HCT116 (cell line): ENCODE measurements around the gene STH. TPM values are rescaled to one million over a fixed set of nuclear protein-coding genes. Genes with fewer than 3 reads are reported as not detected.

ENCODE experiments used
- ATAC-seq: fragments of 200-7000 bp; cut with Tn5 transposase; 2 replicates; pipeline ENCODE4 v1.9.1; 2020; ENCODE audit warnings: mild to moderate bottlenecking, moderate library complexity
- BruUV-seq: library from RNA; stranded (reverse); fragments of 400-500 nt; replicated peaks from 2 replicates; lab custom pipeline; 2021; lab: Mats Ljungman, UMichigan
- CTCF ChIA-PET: fragments of 300-600 bp; sonication (Branson Sonifier 250); formaldehyde crosslinking; loops from one replicate; lab custom pipeline; 2021; ENCODE audit warnings: antibody characterized with exemption; lab: Charles Lee
- POLR2A ChIA-PET: fragments of 300-600, 350-600 bp; sonication (Branson Sonifier 250); formaldehyde crosslinking; loops from one replicate; lab custom pipeline; 2021; ENCODE audit warnings: antibody characterized with exemption; lab: Charles Lee
- RAD21 ChIA-PET, 2 experiments: fragments of 300-600 bp; sonication (Branson Sonifier 250); formaldehyde crosslinking; loops; one replicate each; lab custom pipeline; 2023; ENCODE audit warnings: low total read pairs in 2 of 2; ENCODE audit not compliant: uncharacterized antibody in 2 of 2, unreplicated experiment in 2 of 2, low non-redundant PET in 1 of 2; lab: Charles Lee
- DNase-seq: peaks from one replicate; pipeline ENCODE4 v3.0.0-alpha.2; 2010; ENCODE audit warnings: low read depth, low spot score
- H2AFZ ChIP-seq: fragments of 200-600 bp; shearing (Covaris generic), sonication (generic); 2 replicates; pipeline ENCODE4 v1.6.1; 2017; ENCODE audit warnings: low read depth, mixed run types, mixed read lengths, antibody characterized with exemption, low read length; ENCODE audit not compliant: poor library complexity, severe bottlenecking
- H3K27ac ChIP-seq: 2 replicates; pipeline ENCODE4 v1.5.1; 2012; ENCODE audit warnings: low read depth, low read length
- H3K27me3 ChIP-seq: fragments of 200-600 bp; sonication (generic); 2 replicates; pipeline ENCODE4 v1.6.1; 2016; ENCODE audit warnings: mixed run types, low read length, mixed read lengths; ENCODE audit not compliant: insufficient read depth
- H3K36me3 ChIP-seq, 2 experiments: fragments of 200-500 bp in 1 of 2; fragments of 200-600 bp in 1 of 2; sonication (Bioruptor generic) in 1 of 2; sonication (generic) in 1 of 2; 2 replicates each; pipeline versions ENCODE4 v1.5.1 to v1.6.1; 2014 to 2016; ENCODE audit warnings: low read length in 2 of 2, inconsistent platforms in 1 of 2, mixed read lengths in 1 of 2, mixed run types in 1 of 2; ENCODE audit not compliant: insufficient read depth in 2 of 2, control insufficient read depth in 1 of 2
- H3K4me1 ChIP-seq, 2 experiments: fragments of 200-600 bp in 1 of 2; sonication (generic) in 1 of 2; 2 replicates each; pipeline versions ENCODE4 v1.5.1 to v1.6.1; 2012 to 2017; ENCODE audit warnings: low read length in 2 of 2, inconsistent platforms in 1 of 2, mild to moderate bottlenecking in 1 of 2, mixed read lengths in 1 of 2, mixed run types in 1 of 2, moderate library complexity in 1 of 2; ENCODE audit not compliant: insufficient read depth in 2 of 2, control insufficient read depth in 1 of 2
- H3K4me2 ChIP-seq: fragments of 200-600 bp; sonication (generic); 2 replicates; pipeline ENCODE4 v1.6.1; 2017; ENCODE audit warnings: mixed run types, low read length, mixed read lengths
- H3K4me3 ChIP-seq, 2 experiments: fragments of 200-600 bp in 1 of 2; sonication (generic) in 1 of 2; replicated peaks in 1 of 2; 2 replicates each; pipeline ENCODE4 v1.5.1; 2011 to 2016; ENCODE audit warnings: low read length in 2 of 2, control low read depth in 1 of 2, low read depth in 1 of 2, mild to moderate bottlenecking in 1 of 2, mixed read lengths in 1 of 2, mixed run types in 1 of 2
- H3K79me2 ChIP-seq: fragments of 200-600 bp; sonication (generic); 2 replicates; pipeline ENCODE4 v1.6.1; 2017; ENCODE audit warnings: mild to moderate bottlenecking, mixed run types, low read length, moderate library complexity, mixed read lengths; ENCODE audit not compliant: insufficient read depth
- H3K9ac ChIP-seq: fragments of 200-600 bp; sonication (generic); 2 replicates; pipeline ENCODE4 v1.6.1; 2016; ENCODE audit warnings: low read length, mixed read lengths
- H3K9me2 ChIP-seq: fragments of 200-600 bp; sonication (generic), shearing (Covaris generic); 2 replicates; pipeline ENCODE4 v1.6.1; 2017; ENCODE audit warnings: mixed run types, mild to moderate bottlenecking, moderate library complexity; ENCODE audit not compliant: insufficient read depth
- H3K9me3 ChIP-seq, 2 experiments: fragments of 200-500 bp in 1 of 2; fragments of 200-600 bp in 1 of 2; sonication (Bioruptor generic) in 1 of 2; sonication (generic) in 1 of 2; 2 replicates each; pipeline ENCODE4 v1.6.1; 2014 to 2017; ENCODE audit warnings: low read length in 2 of 2, mixed read lengths in 2 of 2, inconsistent platforms in 1 of 2, low read depth in 1 of 2, mild to moderate bottlenecking in 1 of 2, mixed run types in 1 of 2, moderate library complexity in 1 of 2; ENCODE audit not compliant: control insufficient read depth in 1 of 2, insufficient read depth in 1 of 2
- H4K20me1 ChIP-seq: fragments of 200-600 bp; sonication (generic), shearing (Covaris generic); 2 replicates; pipeline ENCODE4 v1.6.1; 2017; ENCODE audit warnings: mixed run types, mild to moderate bottlenecking, moderate library complexity; ENCODE audit not compliant: insufficient read depth
- ELF1 ChIP-seq: IDR thresholded peaks from 2 replicates; pipeline ENCODE4 v1.6.1; 2012; ENCODE audit warnings: low read depth, borderline replicate concordance
- JUND ChIP-seq: IDR thresholded peaks from 2 replicates; pipeline ENCODE4 v1.6.1; 2012
- POLR2A ChIP-seq: IDR thresholded peaks from 2 replicates; pipeline ENCODE4 v1.7.0; 2011; ENCODE audit warnings: borderline replicate concordance; ENCODE audit not compliant: insufficient read depth, insufficient read length; ENCODE audit errors: extremely low read depth
- POLR2AphosphoS5 ChIP-seq: IDR thresholded peaks from 2 replicates; pipeline ENCODE4 v1.6.1; 2011; ENCODE audit warnings: mild to moderate bottlenecking, low read depth, low read length, moderate library complexity
- SIN3A ChIP-seq: IDR thresholded peaks from 2 replicates; pipeline ENCODE4 v1.6.1; 2012; ENCODE audit warnings: low read depth
- SRF ChIP-seq: IDR thresholded peaks from 2 replicates; pipeline ENCODE4 v1.6.1; 2012; ENCODE audit warnings: low read depth
- TCF7L2 ChIP-seq: IDR thresholded peaks from 2 replicates; pipeline ENCODE4 v1.7.0; 2011; ENCODE audit warnings: borderline replicate concordance, inconsistent platforms; ENCODE audit not compliant: insufficient read depth, insufficient read length; ENCODE audit errors: extremely low read depth
- ZFX ChIP-seq: fragments of 450-650 bp; IDR thresholded peaks from 2 replicates; pipeline ENCODE4 v1.6.1; 2017
- intact Hi-C: fragments of 100-400 bp; cut with micrococcal nuclease; formaldehyde crosslinking; loops from 2 replicates; pipeline ENCODE4 v1.10.0; 2022
- total RNA-seq: library from RNA; stranded (reverse); gene quantifications from one replicate; pipeline ENCODE4 v1.2.1, GENCODE V29; 2021; ENCODE audit not compliant: unreplicated experiment
- TF ChIP-seq, protein P1 (sequence below): IDR thresholded peaks from 2 replicates; pipeline ENCODE4 v1.6.1; 2012
- TF ChIP-seq, protein P2 (sequence below), 3 experiments: fragments of 200-600 bp in 1 of 3; sonication (generic) in 1 of 3; IDR thresholded peaks in 2 of 3; conservative IDR thresholded peaks in 1 of 3; 2 replicates each; pipeline ENCODE4 v1.5.1; 2012 to 2017; ENCODE audit warnings: low read depth in 2 of 3, low read length in 2 of 3, antibody characterized with exemption in 1 of 3, borderline replicate concordance in 1 of 3, control low read depth in 1 of 3, mild to moderate bottlenecking in 1 of 3, mixed read lengths in 1 of 3, mixed run types in 1 of 3, moderate library complexity in 1 of 3; ENCODE audit not compliant: insufficient read depth in 1 of 3
- TF ChIP-seq, protein P3 (sequence below): IDR thresholded peaks from 2 replicates; pipeline ENCODE4 v1.6.1; 2011; ENCODE audit warnings: mild to moderate bottlenecking, low read length, moderate library complexity; ENCODE audit not compliant: insufficient replicate concordance; ENCODE audit errors: extremely low read depth

Gene STH
- total RNA-seq, 1 experiment from 2014 or later = not detected

DNA sequence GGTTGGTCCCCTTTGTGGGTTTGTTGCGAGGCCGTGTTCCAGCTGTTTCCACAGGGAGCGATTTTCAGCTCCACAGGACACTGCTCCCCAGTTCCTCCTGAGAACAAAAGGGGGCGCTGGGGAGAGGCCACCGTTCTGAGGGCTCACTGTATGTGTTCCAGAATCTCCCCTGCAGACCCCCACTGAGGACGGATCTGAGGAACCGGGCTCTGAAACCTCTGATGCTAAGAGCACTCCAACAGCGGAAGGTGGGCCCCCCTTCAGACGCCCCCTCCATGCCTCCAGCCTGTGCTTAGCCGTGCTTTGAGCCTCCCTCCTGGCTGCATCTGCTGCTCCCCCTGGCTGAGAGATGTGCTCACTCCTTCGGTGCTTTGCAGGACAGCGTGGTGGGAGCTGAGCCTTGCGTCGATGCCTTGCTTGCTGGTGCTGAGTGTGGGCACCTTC is 27.3 kb upstream of the STH start:
- RAD21 ChIA-PET = no interaction called here
- Histone ChIP-seq H3K9me2 (no peaks in the 10 kb centered on the region), H3K4me3 (no peak overlapping the region), H2AFZ (no peak overlapping the region), H3K36me3 (no peaks in the 10 kb centered on the region), H3K9me3 (no peaks in the 10 kb centered on the region), H3K4me2 (no peak overlapping the region), H3K27me3 (no peaks in the 10 kb centered on the region), H3K9ac (no peak overlapping the region), H3K79me2 (no peaks in the 10 kb centered on the region), H3K27ac (no peak overlapping the region), H3K4me1 (no peaks in the 10 kb centered on the region), H4K20me1 (no peaks in the 10 kb centered on the region)
- no TSS peak for BruUV-seq
- TF ChIP-seq, protein P1, sequence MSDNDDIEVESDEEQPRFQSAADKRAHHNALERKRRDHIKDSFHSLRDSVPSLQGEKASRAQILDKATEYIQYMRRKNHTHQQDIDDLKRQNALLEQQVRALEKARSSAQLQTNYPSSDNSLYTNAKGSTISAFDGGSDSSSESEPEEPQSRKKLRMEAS = no peak
- TF ChIP-seq TCF7L2 (no peak), POLR2AphosphoS5 (no peak), POLR2A (no peak), ELF1 (no peak)
- TF ChIP-seq, protein P2, sequence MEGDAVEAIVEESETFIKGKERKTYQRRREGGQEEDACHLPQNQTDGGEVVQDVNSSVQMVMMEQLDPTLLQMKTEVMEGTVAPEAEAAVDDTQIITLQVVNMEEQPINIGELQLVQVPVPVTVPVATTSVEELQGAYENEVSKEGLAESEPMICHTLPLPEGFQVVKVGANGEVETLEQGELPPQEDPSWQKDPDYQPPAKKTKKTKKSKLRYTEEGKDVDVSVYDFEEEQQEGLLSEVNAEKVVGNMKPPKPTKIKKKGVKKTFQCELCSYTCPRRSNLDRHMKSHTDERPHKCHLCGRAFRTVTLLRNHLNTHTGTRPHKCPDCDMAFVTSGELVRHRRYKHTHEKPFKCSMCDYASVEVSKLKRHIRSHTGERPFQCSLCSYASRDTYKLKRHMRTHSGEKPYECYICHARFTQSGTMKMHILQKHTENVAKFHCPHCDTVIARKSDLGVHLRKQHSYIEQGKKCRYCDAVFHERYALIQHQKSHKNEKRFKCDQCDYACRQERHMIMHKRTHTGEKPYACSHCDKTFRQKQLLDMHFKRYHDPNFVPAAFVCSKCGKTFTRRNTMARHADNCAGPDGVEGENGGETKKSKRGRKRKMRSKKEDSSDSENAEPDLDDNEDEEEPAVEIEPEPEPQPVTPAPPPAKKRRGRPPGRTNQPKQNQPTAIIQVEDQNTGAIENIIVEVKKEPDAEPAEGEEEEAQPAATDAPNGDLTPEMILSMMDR (IDR thresholded peaks at IDR 0.05 in 2 of 3, conservative IDR thresholded peaks at IDR 0.05 in 1 of 3; ENCODE audit: borderline replicate concordance in 1 of 3, insufficient read depth in 1 of 3, low read depth in 2 of 3, low read length in 2 of 3) = peak; percentile 27 to 56 (median 50); a peak in 5 of 6 replicates
- CTCF ChIA-PET = interaction anchor here (1.9 kb wide), 1 partner anchor 23 kb away, joined by 5 read pairs; no protein-coding TSS in a partner anchor
- POLR2A ChIA-PET = no interaction called here
- DNase-seq = no peak
- intact Hi-C loops = no loop called here
- peak; percentile 60 for ATAC-seq

DNA sequence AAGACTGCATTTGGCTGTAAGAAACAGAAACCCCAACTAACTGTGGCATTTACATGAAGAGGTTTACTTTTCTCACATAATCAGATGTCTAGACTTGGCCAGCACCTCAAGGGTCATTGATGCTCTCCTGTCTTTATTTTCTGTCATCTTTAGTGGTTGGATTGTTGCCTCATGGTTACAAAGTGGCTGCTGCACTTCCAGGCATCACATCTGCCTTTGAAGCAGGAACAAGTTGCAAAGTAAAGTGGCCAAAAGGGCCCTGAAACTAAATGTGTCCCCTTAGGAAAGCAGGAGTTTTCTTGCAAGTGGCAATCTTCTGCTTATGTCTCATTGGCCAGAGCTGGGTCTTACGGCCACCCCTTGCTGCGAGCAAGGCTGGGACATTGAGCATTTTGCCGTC is 26.5 kb upstream of the STH start:
- H3K4me1 ChIP-seq = no peaks in the 10 kb centered on the region
- no peak overlapping the region for H3K4me3 ChIP-seq
- intact Hi-C loops = no loop called here
- H3K27me3 ChIP-seq = no peaks in the 10 kb centered on the region
- no peaks in the 10 kb centered on the region for H3K9me2 ChIP-seq
- CTCF ChIA-PET = no interaction called here
- DNase-seq (no peak), ATAC-seq (no peak)
- no peaks in the 10 kb centered on the region for H3K36me3 ChIP-seq
- no peak overlapping the region for H2AFZ ChIP-seq
- no peaks in the 10 kb centered on the region for H4K20me1 ChIP-seq
- H3K4me2 ChIP-seq = no peak overlapping the region
- POLR2A ChIA-PET = no interaction called here
- H3K27ac ChIP-seq = no peak overlapping the region
- no peaks in the 10 kb centered on the region for H3K9me3 ChIP-seq
- H3K9ac ChIP-seq = no peak overlapping the region
- no peaks in the 10 kb centered on the region for H3K79me2 ChIP-seq
- BruUV-seq = no TSS peak
- RAD21 ChIA-PET = no interaction called here
- TF ChIP-seq SIN3A (no peak), TCF7L2 (no peak), ELF1 (no peak), JUND (no peak), ZFX (0 out of 2 replicates have a peak, but pooled peaks have one; percentile 19), SRF (no peak)
- TF ChIP-seq, protein P3, sequence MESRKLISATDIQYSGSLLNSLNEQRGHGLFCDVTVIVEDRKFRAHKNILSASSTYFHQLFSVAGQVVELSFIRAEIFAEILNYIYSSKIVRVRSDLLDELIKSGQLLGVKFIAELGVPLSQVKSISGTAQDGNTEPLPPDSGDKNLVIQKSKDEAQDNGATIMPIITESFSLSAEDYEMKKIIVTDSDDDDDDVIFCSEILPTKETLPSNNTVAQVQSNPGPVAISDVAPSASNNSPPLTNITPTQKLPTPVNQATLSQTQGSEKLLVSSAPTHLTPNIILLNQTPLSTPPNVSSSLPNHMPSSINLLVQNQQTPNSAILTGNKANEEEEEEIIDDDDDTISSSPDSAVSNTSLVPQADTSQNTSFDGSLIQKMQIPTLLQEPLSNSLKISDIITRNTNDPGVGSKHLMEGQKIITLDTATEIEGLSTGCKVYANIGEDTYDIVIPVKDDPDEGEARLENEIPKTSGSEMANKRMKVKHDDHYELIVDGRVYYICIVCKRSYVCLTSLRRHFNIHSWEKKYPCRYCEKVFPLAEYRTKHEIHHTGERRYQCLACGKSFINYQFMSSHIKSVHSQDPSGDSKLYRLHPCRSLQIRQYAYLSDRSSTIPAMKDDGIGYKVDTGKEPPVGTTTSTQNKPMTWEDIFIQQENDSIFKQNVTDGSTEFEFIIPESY = no peak
